Measurements from ENCODE around the gene ADRB2. TPM values are rescaled to one million over a fixed set of nuclear protein-coding genes. Genes with fewer than 3 reads are reported as not detected.
"Not testable (repeated sequence)": the region's sequence is repeated elsewhere in the genome, so short reads cannot be mapped to it uniquely, and the experiment has no call there.

Gene ADRB2
- total and polyA plus RNA-seq, 2 of the 13 experiments (the other 11 are each of a cell fraction or from before 2014, with no cell fraction given): not detected

- TF ChIP-seq ZFP36L1 (CRISPR knock-in tag; IDR thresholded peaks at IDR 0.05): no peak
Observed at GRCh38 chr5:148875205-148875875, 48.9 kb downstream of the ADRB2 start (continued).

GRCh38 chr5:148877436-148877835 is 51.0 kb downstream of the ADRB2 start:
- H3K27me3 ChIP-seq (ENCODE audit: control insufficient read depth in 1 of 2, insufficient read depth in 2 of 2, low read length in 2 of 2); intact Hi-C loops (cut with micrococcal nuclease; ENCODE audit: unreplicated experiment); ATAC-seq; CTCF ChIA-PET (ENCODE audit: low intra/inter-chr PET ratio, low total read pairs); H3K4me3 ChIP-seq (replicated peaks in 1 of 3; ENCODE audit: insufficient read depth in 1 of 3, low read depth in 2 of 3, low read length in 3 of 3); H3K9ac ChIP-seq (ENCODE audit: insufficient read depth, low read depth, low read length); H3K79me2 ChIP-seq (ENCODE audit: insufficient read depth, low read length); H3K36me3 ChIP-seq (replicated peaks in 1 of 2; ENCODE audit: control insufficient read depth in 1 of 2, insufficient read depth in 2 of 2, low read length in 2 of 2); H3K9me3 ChIP-seq (ENCODE audit: low read length); H3K4me2 ChIP-seq (ENCODE audit: low read depth, low read length); DNase-seq (ENCODE audit: low spot score); in situ Hi-C loops (cut with HindIII; ENCODE audit: extremely low pct_ligation_motif_present, low pct_unique_long_range_greater_than_20kb); H4K20me1 ChIP-seq (ENCODE audit: insufficient read depth, low read length); H2AFZ ChIP-seq (ENCODE audit: low read length); BruUV-seq (replicated peaks); POLR2A ChIA-PET; FAIRE-seq; H3K4me1 ChIP-seq (ENCODE audit: insufficient read depth, low read length); H3K27ac ChIP-seq (ENCODE audit: extremely low read length, insufficient read depth, low read length): not testable (repeated sequence)
- WGBS (ENCODE audit: low lambda C conversion rate): 66% methylated on average over 5 of the region's 5 CpGs

Other genes starting within 250 kb of the ADRB2 start
- gene HTR4, start 172.1 kb upstream of the ADRB2 start, total RNA-seq (2016; rRNA removed; fragmentation: Illumina TruSeq; extraction: Trizol): not detected in 2 replicates
- gene HTR4, start 172.1 kb upstream of the ADRB2 start, polyA plus RNA-seq (2011; rRNA removed): not detected in 2 replicates
- gene SH3TC2, start 236.5 kb downstream of the ADRB2 start, total RNA-seq (2016; rRNA removed; fragmentation: Illumina TruSeq; extraction: Trizol): 0.71 and 0.94 TPM in 2 replicates
- 0.27 and 0.34 TPM in 2 replicates for gene SH3TC2, start 236.5 kb downstream of the ADRB2 start, polyA plus RNA-seq (2011; rRNA removed)

Data from HepG2 (cell line).